VCaP (cell line): ENCODE measurements around the gene CLSTN2.

Source experiments
- H3K27ac ChIP-seq: fragments of 450-650 bp; 2 replicates; pipeline ENCODE4 v1.5.1; 2017
- CTCF ChIP-seq: fragments of 450-650 bp; conservative IDR thresholded peaks from 2 replicates; pipeline ENCODE4 v1.5.1; 2017; ENCODE audit warnings: mild to moderate bottlenecking, moderate library complexity

The CLSTN2 gene

GRCh38 chr3:140122183-140122582 lies 187.2 kb downstream of the CLSTN2 start:
- H3K27ac ChIP-seq: no peak overlapping the region
- no peak for TF ChIP-seq CTCF

- H3K27ac ChIP-seq: no peak overlapping the region
- no peak for TF ChIP-seq CTCF
Measured at GRCh38 chr3:140128217-140128616, 193.2 kb downstream of the CLSTN2 start.

- peak; percentile 24; the same call in 1 of the 2 replicates for TF ChIP-seq CTCF
- H3K27ac ChIP-seq: no peak overlapping the region
Measured at GRCh38 chr3:140128631-140129030, 193.6 kb downstream of the CLSTN2 start.

GRCh38 chr3:140129768-140130284 lies 194.8 kb downstream of the CLSTN2 start:
- no peak for TF ChIP-seq CTCF
- no peak overlapping the region for H3K27ac ChIP-seq

- H3K27ac ChIP-seq: no peak overlapping the region
- TF ChIP-seq CTCF: no peak
Measured at GRCh38 chr3:140131895-140132294, 196.9 kb downstream of the CLSTN2 start.

GRCh38 chr3:140134231-140134965 lies 199.4 kb downstream of the CLSTN2 start:
- no peak overlapping the region for H3K27ac ChIP-seq
- no peak for TF ChIP-seq CTCF

GRCh38 chr3:140135461-140135860 lies 200.5 kb downstream of the CLSTN2 start:
- TF ChIP-seq CTCF: no peak
- no peak overlapping the region for H3K27ac ChIP-seq
